Activated CD4-positive, alpha-beta T cell treated with anti-CD3 and anti-CD28 coated beads, Interleukin-2, amount 10 ng/mL, durations not matched to agents 7 days and 5 days (primary cell): ENCODE data around the gene ULBP3. TPM values are rescaled to one million over a fixed set of nuclear protein-coding genes. Genes with fewer than 3 reads are reported as not detected.

ENCODE experiments used
- CTCF ChIA-PET: fragments of 350-600 bp; sonication (Branson Sonifier 250); formaldehyde crosslinking; loops from one replicate; lab custom pipeline; 2021; ENCODE audit warnings: antibody characterized with exemption; lab: Charles Lee
- POLR2A ChIA-PET: fragments of 350-600 bp; sonication (Branson Sonifier 250); formaldehyde crosslinking; loops from one replicate; lab custom pipeline; 2021; ENCODE audit warnings: antibody characterized with exemption; lab: Charles Lee
- DNase-seq: peaks from one replicate; pipeline ENCODE4 v3.0.0-alpha.2; 2020
- H3K27ac Mint-ChIP-seq: one replicate; pipeline ENCODE4 v1.8.0; 2021; ENCODE audit warnings: mild to moderate bottlenecking, moderate library complexity, mixed read lengths
- H3K27me3 Mint-ChIP-seq: one replicate; pipeline ENCODE4 v1.8.0; 2021; ENCODE audit warnings: mixed read lengths
- H3K36me3 Mint-ChIP-seq: one replicate; pipeline ENCODE4 v1.8.0; 2021; ENCODE audit warnings: low read depth, mixed read lengths
- H3K4me1 Mint-ChIP-seq: one replicate; pipeline ENCODE4 v1.8.0; 2021; ENCODE audit warnings: mixed read lengths
- H3K4me3 Mint-ChIP-seq: one replicate; pipeline ENCODE4 v1.8.0; 2021; ENCODE audit warnings: mild to moderate bottlenecking, moderate library complexity, mixed read lengths
- H3K9me3 Mint-ChIP-seq: one replicate; pipeline ENCODE4 v1.8.0; 2021; ENCODE audit warnings: mixed read lengths
- total RNA-seq, 2 experiments: library from RNA; stranded (reverse); gene quantifications; one replicate each; pipeline ENCODE4 v1.2.3, GENCODE V29; 2021

Gene ULBP3
- total RNA-seq, 2 experiments from 2014 or later, result 1.0 to 1.1 TPM

DNA sequence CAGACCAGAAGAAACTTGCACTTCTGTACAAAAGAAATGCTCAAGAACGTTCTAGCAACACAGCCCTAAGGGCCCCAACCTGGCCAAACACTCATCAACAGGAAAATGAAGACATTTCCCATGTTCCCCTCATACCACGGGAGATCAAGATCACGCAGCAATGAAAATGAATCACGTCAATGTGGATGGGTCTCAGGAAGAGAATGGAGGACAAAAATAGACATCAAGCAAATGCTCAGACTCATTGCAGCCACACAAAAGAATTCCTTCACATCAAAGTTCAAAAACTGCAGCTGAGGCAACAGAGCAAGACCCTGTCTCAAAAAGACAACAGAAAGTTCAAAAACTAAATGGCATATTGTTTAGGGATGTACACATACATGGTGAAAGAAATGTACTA is 18.1 kb downstream of the ULBP3 start:
- peaks cover 3% of the 10 kb centered on the region for H3K4me1 Mint-ChIP-seq
- H3K36me3 Mint-ChIP-seq, result no peaks in the 10 kb centered on the region
- H3K27me3 Mint-ChIP-seq, result peaks cover 65% of the 10 kb centered on the region
- no peak for DNase-seq
- POLR2A ChIA-PET, result no interaction called here
- no peaks in the 10 kb centered on the region for H3K9me3 Mint-ChIP-seq
- no peak overlapping the region for H3K27ac Mint-ChIP-seq
- CTCF ChIA-PET, result no interaction called here
- no peak overlapping the region for H3K4me3 Mint-ChIP-seq

DNA sequence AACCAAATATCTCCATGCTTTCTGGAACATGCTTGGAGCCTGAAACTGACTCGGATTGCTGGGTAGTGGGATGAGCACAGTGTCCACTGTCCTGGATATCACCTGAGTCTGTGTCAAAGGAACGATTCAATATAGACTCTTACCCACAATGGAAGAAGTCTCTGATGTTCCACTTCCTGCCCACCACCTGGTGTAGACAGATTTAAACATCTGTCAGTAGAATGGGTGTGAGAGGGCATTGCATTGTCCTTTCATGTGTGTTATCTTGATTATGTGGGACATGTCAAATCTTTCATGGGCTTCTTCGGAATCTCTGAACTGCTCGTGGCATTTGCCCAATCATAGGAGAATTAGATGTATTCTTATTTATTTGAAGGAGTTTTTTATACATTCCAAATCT is 20.8 kb downstream of the ULBP3 start:
- no peak overlapping the region for H3K27ac Mint-ChIP-seq
- H3K4me1 Mint-ChIP-seq, result peaks cover 3% of the 10 kb centered on the region
- H3K36me3 Mint-ChIP-seq, result no peaks in the 10 kb centered on the region
- peaks cover 43% of the 10 kb centered on the region for H3K27me3 Mint-ChIP-seq
- ChIA-PET POLR2A (no interaction called here), CTCF (no interaction called here)
- no peak for DNase-seq
- H3K4me3 Mint-ChIP-seq, result no peak overlapping the region
- H3K9me3 Mint-ChIP-seq, result no peaks in the 10 kb centered on the region

DNA sequence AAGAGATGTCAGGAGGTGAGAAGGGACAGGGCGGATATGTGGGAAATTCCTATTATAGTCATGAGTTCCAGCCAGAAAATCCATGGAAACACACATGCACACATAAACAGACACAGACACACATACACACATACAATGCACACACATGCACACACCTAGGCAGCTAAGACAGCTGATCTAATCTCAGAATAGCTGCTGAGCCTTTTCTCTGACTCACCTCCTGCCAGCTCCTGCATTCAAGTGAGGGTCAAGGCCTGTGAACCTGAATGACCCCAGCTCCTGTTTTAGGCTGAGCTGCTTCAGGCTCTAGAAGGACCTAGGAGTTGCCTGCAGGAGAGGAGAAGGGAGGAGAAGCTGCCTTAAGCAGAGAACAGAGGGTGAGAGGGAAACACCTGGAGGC is 22.0 kb downstream of the ULBP3 start:
- Mint-ChIP-seq H3K9me3 (no peaks in the 10 kb centered on the region), H3K27me3 (peaks cover 40% of the 10 kb centered on the region), H3K27ac (no peak overlapping the region), H3K4me3 (no peak overlapping the region), H3K36me3 (no peaks in the 10 kb centered on the region), H3K4me1 (peaks cover 3% of the 10 kb centered on the region)
- CTCF ChIA-PET, result no interaction called here
- no peak for DNase-seq
- POLR2A ChIA-PET, result no interaction called here

DNA sequence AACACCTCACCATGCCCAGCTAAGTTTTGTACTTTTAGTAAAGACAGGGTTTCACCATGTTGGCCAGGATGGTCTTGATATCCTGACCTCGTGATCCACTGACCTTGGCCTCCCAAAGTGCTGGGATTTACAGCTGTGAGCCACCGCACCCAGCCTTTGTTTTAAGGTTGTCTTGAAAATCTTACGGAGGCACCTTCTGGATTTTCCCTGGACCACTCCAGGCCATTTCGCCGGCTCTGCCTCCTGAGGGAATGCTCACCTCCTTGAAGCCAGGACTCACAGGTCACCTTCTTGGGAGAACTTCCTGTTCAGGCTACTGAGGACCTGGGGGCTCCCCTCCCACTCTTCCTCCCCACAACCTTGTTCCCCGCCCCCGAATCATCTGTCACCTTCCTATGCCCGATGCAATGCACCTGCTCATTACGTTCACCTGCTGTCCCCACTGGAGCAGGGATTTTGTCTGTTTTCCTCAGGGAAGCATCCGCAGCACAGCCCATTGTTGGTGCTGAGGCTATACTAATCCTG is 24.2 kb downstream of the ULBP3 start:
- ChIA-PET CTCF (no interaction called here), POLR2A (no interaction called here)
- Mint-ChIP-seq H3K9me3 (no peaks in the 10 kb centered on the region), H3K27me3 (peaks cover 46% of the 10 kb centered on the region), H3K36me3 (no peaks in the 10 kb centered on the region), H3K4me1 (peaks cover 3% of the 10 kb centered on the region), H3K4me3 (no peak overlapping the region), H3K27ac (no peak overlapping the region)
- no peak for DNase-seq

DNA sequence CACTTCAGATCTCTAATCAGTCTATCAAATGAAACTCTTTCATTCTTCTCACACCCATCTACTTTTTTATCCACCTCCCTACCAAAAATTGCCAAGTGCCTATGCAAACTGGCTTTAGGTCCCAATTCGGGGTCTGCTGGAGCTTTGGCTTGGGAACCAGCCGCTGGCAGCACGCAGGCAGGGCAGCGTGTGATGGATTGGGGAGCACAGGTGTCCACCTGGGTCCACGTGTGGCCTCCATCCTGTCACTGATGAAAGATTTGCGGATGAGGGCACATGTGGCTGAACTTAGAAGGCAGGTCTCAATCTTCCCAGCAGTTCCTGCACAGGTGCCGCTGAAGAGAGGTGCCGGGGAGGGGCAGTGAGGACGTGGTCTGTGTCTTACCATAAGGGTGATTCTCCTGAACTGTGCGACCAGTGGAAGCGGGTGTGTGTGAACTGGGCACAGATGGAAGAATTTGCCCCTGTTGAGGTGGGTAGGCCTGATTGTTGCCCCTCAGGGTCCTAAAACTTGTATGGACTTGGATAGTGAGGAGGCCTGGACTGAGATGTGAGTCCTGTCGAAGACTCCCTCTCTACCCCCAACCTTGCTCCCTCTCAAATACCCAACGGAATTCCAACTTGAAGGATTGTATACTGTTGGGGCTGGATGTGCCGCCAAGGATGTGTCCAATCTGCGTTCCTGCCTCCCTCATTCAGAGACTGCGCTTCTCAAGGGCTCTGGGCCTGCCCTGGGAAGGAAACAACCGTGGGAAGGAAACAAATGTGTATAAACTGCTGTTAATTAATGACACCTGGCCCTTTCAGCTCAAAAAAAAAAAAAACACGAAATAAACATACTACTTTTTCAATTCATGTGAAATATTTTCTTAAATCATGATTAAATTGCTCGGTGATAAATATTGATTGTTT is 25.2 kb downstream of the ULBP3 start:
- ChIA-PET CTCF (no interaction called here), POLR2A (no interaction called here)
- H3K9me3 Mint-ChIP-seq, result no peaks in the 10 kb centered on the region
- H3K4me1 Mint-ChIP-seq, result peaks cover 3% of the 10 kb centered on the region
- no peaks in the 10 kb centered on the region for H3K36me3 Mint-ChIP-seq
- H3K4me3 Mint-ChIP-seq, result no peak overlapping the region
- H3K27ac Mint-ChIP-seq, result no peak overlapping the region
- H3K27me3 Mint-ChIP-seq, result peaks cover 55% of the 10 kb centered on the region
- no peak for DNase-seq

DNA sequence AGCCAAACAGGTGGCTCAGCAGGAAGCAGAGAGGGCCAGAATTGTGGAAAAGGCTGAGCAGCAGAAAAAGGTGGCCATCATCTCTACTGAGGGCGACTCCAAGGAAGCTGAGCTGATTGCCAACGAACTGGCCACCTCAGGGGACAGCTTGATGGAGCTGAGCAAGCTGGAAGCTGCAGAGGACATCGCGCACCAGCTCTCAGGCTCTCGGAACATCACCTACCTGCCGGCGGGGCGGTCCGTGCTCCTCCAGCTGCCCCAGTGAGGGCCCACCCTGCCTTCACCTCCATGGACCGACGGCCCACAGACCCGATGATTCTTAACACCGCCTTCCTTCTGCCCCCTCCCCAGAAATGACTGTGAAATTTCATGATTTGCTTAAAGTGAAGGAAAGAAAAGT is 25.8 kb downstream of the ULBP3 start:
- Mint-ChIP-seq H3K4me3 (no peak overlapping the region), H3K27me3 (peaks cover 58% of the 10 kb centered on the region), H3K27ac (no peak overlapping the region), H3K36me3 (no peaks in the 10 kb centered on the region), H3K9me3 (no peaks in the 10 kb centered on the region), H3K4me1 (peaks cover 4% of the 10 kb centered on the region)
- CTCF ChIA-PET, result interaction anchor here (1.0 kb wide), 1 partner anchor 9 kb away, joined by 4 read pairs; no protein-coding TSS in a partner anchor
- POLR2A ChIA-PET, result no interaction called here
- no peak for DNase-seq

DNA sequence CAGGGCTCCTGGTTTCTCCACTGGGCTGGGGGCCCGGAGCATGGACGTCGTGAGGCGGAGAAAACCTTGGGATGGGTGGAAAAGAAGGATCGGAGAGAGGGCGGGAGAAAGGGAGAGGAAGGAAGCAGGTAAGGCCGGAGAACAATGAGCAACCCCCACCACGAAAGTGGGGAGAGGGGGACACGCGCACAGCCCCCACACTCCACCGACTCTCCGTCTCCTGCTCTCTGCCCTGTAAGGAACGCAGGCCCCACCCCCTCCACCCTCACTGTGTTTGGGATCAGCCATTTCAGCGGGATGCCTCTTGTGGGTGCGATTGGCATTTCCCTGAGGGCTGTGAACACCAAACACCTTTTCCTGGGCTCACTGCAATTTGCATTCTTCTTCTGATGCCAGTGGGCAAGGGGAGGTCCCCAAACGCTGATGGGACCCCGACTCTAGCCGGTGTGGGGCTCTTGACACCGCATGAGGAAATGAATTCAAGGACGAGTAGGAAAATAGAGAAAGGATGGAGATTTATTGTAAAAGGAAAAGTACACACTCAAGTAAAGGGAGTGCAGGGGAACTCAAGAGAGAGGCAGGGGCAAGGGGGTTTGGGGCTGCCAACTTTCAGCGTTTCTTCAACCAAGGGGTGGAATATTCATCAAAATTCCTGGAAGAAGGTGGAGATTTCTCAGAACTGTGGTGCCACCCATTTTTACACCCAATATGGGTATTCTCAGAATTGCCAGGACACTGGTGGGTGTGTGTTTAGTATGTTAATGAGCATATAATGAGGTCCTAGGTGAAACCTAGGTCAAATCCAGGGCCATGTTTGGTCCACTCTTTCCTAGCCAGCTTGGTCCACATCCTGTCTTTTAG is 30.5 kb downstream of the ULBP3 start:
- CTCF ChIA-PET, result no interaction called here

DNA sequence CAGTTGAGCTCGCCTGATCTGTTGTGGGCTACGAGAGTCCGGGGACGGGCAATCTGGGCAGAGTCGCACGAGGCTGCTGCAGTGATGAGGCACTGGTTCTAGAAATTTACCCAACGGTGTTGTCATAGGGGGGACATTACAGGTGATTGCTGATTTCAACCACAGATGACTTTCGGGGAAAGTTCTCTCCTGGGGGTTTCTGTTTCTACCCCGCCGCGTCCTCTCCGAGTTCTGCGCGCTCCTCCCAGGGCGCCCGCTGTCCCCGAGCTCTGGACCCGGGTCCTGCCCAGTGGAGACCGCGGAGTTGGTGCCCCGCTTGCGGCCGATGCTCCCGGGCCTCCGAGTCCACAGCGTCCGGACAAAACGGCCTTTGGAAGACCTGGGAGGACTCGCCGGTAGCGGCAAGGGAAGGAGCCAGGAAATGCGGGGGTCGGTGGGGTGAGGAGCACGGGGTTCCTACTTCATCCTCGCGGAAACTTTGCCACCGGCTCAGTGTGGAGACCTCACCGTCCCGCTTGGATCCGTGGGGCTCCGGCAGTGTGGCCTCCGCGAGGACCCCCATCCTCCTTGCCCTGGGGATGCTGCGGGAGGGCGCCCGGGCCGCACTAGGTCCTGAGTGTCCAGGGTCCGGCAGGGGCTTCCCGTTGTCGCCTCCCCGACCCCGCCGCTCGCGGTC is 31.3 kb downstream of the ULBP3 start:
- POLR2A ChIA-PET, result no interaction called here
- no peak overlapping the region for H3K4me3 Mint-ChIP-seq
- peaks cover 4% of the 10 kb centered on the region for H3K36me3 Mint-ChIP-seq
- peaks cover 10% of the 10 kb centered on the region for H3K4me1 Mint-ChIP-seq
- no peak overlapping the region for H3K27ac Mint-ChIP-seq
- H3K9me3 Mint-ChIP-seq, result no peaks in the 10 kb centered on the region
- DNase-seq, result no peak
- peaks cover 86% of the 10 kb centered on the region for H3K27me3 Mint-ChIP-seq
- CTCF ChIA-PET, result no interaction called here

More for the DNA sequence above, 30.5 kb downstream of the ULBP3 start:
- DNase-seq, result no peak
- peaks cover 10% of the 10 kb centered on the region for H3K4me1 Mint-ChIP-seq
- POLR2A ChIA-PET, result no interaction called here
- no peaks in the 10 kb centered on the region for H3K9me3 Mint-ChIP-seq
- H3K27ac Mint-ChIP-seq, result no peak overlapping the region
- peaks cover 80% of the 10 kb centered on the region for H3K27me3 Mint-ChIP-seq
- no peak overlapping the region for H3K4me3 Mint-ChIP-seq
- H3K36me3 Mint-ChIP-seq, result peaks cover 4% of the 10 kb centered on the region

DNA sequence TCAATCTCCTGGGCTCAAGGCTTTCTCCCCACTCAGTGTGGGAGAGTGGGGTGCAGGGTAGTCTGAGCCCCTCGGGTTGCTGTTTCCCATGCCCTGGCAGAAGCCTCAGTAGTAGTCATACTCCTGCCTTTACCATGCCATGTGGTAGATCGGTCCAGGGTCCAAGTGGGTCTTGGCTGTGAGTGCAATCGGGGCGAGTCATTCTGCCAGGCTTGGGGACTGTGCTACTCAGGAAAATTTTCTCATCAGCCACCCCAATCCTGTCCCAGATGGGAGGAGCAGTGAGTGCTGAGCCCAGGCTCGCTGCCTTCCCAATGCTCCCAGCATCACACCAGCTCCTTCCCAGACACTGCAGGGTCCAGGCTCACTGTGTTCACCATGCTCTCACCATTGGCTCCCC is 32.8 kb downstream of the ULBP3 start:
- Mint-ChIP-seq H3K27ac (no peak overlapping the region), H3K36me3 (peaks cover 4% of the 10 kb centered on the region), H3K4me3 (no peak overlapping the region), H3K4me1 (peaks cover 10% of the 10 kb centered on the region), H3K9me3 (no peaks in the 10 kb centered on the region), H3K27me3 (peaks cover 83% of the 10 kb centered on the region)
- ChIA-PET CTCF (no interaction called here), POLR2A (no interaction called here)
- no peak for DNase-seq

DNA sequence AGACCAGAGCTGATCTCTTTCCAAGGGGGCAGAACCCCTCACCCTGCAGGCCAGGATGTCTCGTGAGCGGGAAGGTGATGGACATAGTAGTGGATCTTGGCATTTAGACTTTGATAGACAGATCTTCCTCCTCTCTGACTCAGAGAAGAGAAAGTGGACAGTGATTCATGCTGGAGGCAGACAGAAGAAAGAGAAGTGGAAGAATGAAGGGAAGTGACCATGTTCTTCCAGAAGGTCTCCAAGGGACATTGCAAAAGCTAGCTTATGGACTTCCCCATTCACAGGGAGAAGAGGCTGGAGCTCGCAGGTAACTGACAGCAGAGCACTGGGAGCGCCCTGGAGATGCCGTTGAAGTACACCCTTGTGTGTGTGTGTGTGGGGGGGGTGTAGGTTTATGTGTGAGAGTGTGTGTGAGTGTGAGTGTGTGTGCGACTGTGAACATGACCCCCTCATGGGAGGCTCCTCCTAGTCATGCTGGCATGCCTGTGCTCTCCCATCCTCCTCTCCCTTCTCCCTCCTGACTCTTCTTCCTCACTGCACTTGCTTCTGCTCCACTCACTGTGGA is 35.6 kb downstream of the ULBP3 start:
- Mint-ChIP-seq H3K9me3 (no peaks in the 10 kb centered on the region), H3K36me3 (peaks cover 4% of the 10 kb centered on the region), H3K27me3 (peaks cover 65% of the 10 kb centered on the region), H3K27ac (no peak overlapping the region), H3K4me1 (peaks cover 7% of the 10 kb centered on the region), H3K4me3 (no peak overlapping the region)
- POLR2A ChIA-PET, result no interaction called here
- DNase-seq, result no peak
- CTCF ChIA-PET, result interaction anchor here (0.7 kb wide), 1 partner anchor 729 kb away, joined by 3 read pairs; no protein-coding TSS in a partner anchor

DNA sequence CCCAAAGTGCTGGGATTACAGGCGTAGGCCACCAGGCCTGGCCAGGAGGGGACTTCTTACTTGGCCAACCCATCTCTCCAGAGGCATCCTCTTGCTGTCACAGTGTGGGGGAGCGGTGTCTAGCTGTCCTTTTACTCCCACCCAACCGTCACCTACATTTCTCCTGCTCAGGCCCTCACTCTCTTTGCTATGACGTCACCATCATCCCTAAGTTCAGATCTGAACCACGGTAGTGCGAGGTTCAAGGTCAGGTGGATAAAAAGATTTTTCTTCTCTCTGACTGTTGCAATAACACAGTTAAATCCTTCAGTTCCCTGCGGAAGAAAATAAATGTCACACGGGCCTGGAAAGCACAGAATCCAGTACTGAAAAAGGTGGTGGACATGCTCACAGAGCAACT is 36.3 kb downstream of the ULBP3 start:
- H3K4me3 Mint-ChIP-seq, result no peak overlapping the region
- H3K9me3 Mint-ChIP-seq, result no peaks in the 10 kb centered on the region
- H3K4me1 Mint-ChIP-seq, result peaks cover 7% of the 10 kb centered on the region
- no peak for DNase-seq
- peaks cover 4% of the 10 kb centered on the region for H3K36me3 Mint-ChIP-seq
- POLR2A ChIA-PET, result no interaction called here
- H3K27ac Mint-ChIP-seq, result no peak overlapping the region
- CTCF ChIA-PET, result interaction anchor here (0.7 kb wide), 1 partner anchor 729 kb away, joined by 3 read pairs; no protein-coding TSS in a partner anchor
- peaks cover 62% of the 10 kb centered on the region for H3K27me3 Mint-ChIP-seq

DNA sequence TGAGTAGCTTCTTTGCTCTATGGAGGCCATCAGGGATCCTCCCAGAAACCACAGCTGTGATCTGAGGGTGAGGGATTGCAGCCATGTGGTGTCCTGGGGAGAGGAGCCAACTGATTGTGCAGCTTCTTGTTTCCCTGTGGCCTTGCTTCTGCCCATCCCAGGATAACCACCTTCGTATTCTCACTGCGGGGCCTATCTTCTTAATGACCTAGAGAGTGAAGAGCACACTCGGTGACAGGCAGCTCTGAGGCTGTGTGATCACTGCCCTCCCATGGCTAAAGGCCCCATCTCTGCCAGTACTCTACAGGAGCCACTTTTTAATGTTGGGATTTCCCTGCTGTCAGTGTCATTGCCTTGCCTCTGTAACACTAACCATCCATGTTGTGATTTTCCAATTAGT is 38.3 kb downstream of the ULBP3 start:
- no peak overlapping the region for H3K27ac Mint-ChIP-seq
- H3K36me3 Mint-ChIP-seq, result no peaks in the 10 kb centered on the region
- H3K9me3 Mint-ChIP-seq, result no peaks in the 10 kb centered on the region
- POLR2A ChIA-PET, result no interaction called here
- CTCF ChIA-PET, result no interaction called here
- no peak for DNase-seq
- no peaks in the 10 kb centered on the region for H3K4me1 Mint-ChIP-seq
- peaks cover 61% of the 10 kb centered on the region for H3K27me3 Mint-ChIP-seq
- no peak overlapping the region for H3K4me3 Mint-ChIP-seq
